C4-2B (cell line): Measurements from ENCODE around the gene CCR6.
A peak's percentile ranks its signal among the peaks of the same experiment; 100 is the strongest.
"Not testable (repeated sequence)": the region's sequence is repeated elsewhere in the genome, so short reads cannot be mapped to it uniquely, and the experiment has no call there.

Source experiments
- H3K27ac ChIP-seq: fragments of 450-650 bp; 2 replicates; pipeline ENCODE4 v1.5.1; 2017
- CTCF ChIP-seq: fragments of 450-650 bp; conservative IDR thresholded peaks from 2 replicates; pipeline ENCODE4 v1.5.1; 2017; ENCODE audit warnings: mild to moderate bottlenecking

The CCR6 gene

GRCh38 chr6:167182913-167183314, 60.0 kb downstream of the CCR6 start:
- peak; percentile 45 for TF ChIP-seq CTCF
- not testable (repeated sequence) for H3K27ac ChIP-seq

- not testable (repeated sequence) for H3K27ac ChIP-seq
Observed at GRCh38 chr6:167185101-167185500, 62.2 kb downstream of the CCR6 start.

- not testable (repeated sequence) for H3K27ac ChIP-seq
Observed at GRCh38 chr6:167187275-167187674, 64.4 kb downstream of the CCR6 start.
